Activated CD4-positive, alpha-beta T cell treated with anti-CD3 and anti-CD28 coated beads for 4 hours (primary cell): ENCODE measurements around the gene ERF.
A peak's percentile ranks its signal among the peaks of the same experiment; 100 is the strongest.

Experiments used
- DNase-seq, 2 donors: peaks; one replicate each; pipeline ENCODE4 v3.0.0-alpha.2; 2020

The ERF gene

GRCh38 chr19:42208612-42209011 is 46.3 kb downstream of the ERF start:
- DNase-seq: no peak

GRCh38 chr19:42207767-42208271 is 47.1 kb downstream of the ERF start:
- no peak for DNase-seq

GRCh38 chr19:42206871-42207755 is 47.8 kb downstream of the ERF start:
- no peak for DNase-seq

GRCh38 chr19:42204664-42205063 is 50.3 kb downstream of the ERF start:
- no peak for DNase-seq

GRCh38 chr19:42203700-42204099 is 51.2 kb downstream of the ERF start:
- DNase-seq: no peak

- DNase-seq: no peak
Measured at GRCh38 chr19:42202290-42202880, 52.5 kb downstream of the ERF start.

- DNase-seq: peak in 1 of 2 donors; percentile 24
Measured at GRCh38 chr19:42201489-42202289, 53.2 kb downstream of the ERF start.

- no peak for DNase-seq
Measured at GRCh38 chr19:42200116-42200715, 54.7 kb downstream of the ERF start.

- peak; percentile 36 to 47 for DNase-seq
Measured at GRCh38 chr19:42199440-42200115, 55.4 kb downstream of the ERF start.

- peak; percentile 48 to 56 for DNase-seq
Measured at GRCh38 chr19:42198676-42199439, 56.1 kb downstream of the ERF start.
